ENCODE data around the gene RC3H2. TPM values are rescaled to one million over a fixed set of nuclear protein-coding genes. Genes with fewer than 3 reads are reported as not detected.
"Not testable (repeated sequence)": the region's sequence is repeated elsewhere in the genome, so short reads cannot be mapped to it uniquely, and the experiment has no call there.

RC3H2 gene
- total RNA-seq, 1 experiment from 2014 or later = 37.5 TPM

GRCh38 chr9:122837266-122837850 lies 67.8 kb downstream of the RC3H2 start:
- Mint-ChIP-seq H3K27ac (no peak overlapping the region), H3K4me3 (no peak overlapping the region), H3K27me3 (ENCODE audit: low read depth) (peaks cover 9% of the 10 kb centered on the region; the same call in 1 of the 2 replicates), H3K9me3 (peaks cover 21% of the 10 kb centered on the region), H3K4me1 (peaks cover 10% of the 10 kb centered on the region), H3K36me3 (no peaks in the 10 kb centered on the region)
- no peak for TF ChIP-seq NR1H2 (CRISPR knock-in tag; IDR thresholded peaks at IDR 0.05)
- ATAC-seq (no peak), DNase-seq (ENCODE audit: low spot score) (no peak)
- POLR2A ChIA-PET = no interaction called here
- CTCF ChIA-PET = interaction anchor here (2.4 kb wide), 1 partner anchor 9 kb away, joined by 7 read pairs; the partner anchor contains the start of gene PDCL

GRCh38 chr9:122835313-122835731 lies 69.8 kb downstream of the RC3H2 start:
- DNase-seq (ENCODE audit: low spot score) (no peak), ATAC-seq (peak; percentile 93)
- TF ChIP-seq IRF1 (CRISPR knock-in tag; IDR thresholded peaks at IDR 0.05) = no peak
- no peak for TF ChIP-seq MYBL2 (CRISPR knock-in tag; IDR thresholded peaks at IDR 0.05)
- TF ChIP-seq FOXK1 (CRISPR knock-in tag; IDR thresholded peaks at IDR 0.05) = no peak
- TF ChIP-seq SP1 (CRISPR knock-in tag; conservative IDR thresholded peaks at IDR 0.05) = no peak
- no peak for TF ChIP-seq ATF6 (CRISPR knock-in tag; IDR thresholded peaks at IDR 0.05)
- TF ChIP-seq ZNF281 (CRISPR knock-in tag; IDR thresholded peaks at IDR 0.05) = no peak
- no peaks in the 10 kb centered on the region for H3K36me3 Mint-ChIP-seq
- peaks cover 10% of the 10 kb centered on the region for H3K4me1 Mint-ChIP-seq
- H3K4me3 Mint-ChIP-seq = no peak overlapping the region
- peaks cover 5% of the 10 kb centered on the region; the same call in 1 of the 2 replicates for H3K27me3 Mint-ChIP-seq (ENCODE audit: low read depth)
- POLR2A ChIA-PET = no interaction called here
- peak overlapping the region; percentile 28; the same call in 1 of the 2 replicates for H3K27ac Mint-ChIP-seq
- CTCF ChIA-PET = interaction anchor here (0.6 to 1.6 kb wide), 7 partner anchors 78 to 710 kb away, joined by 3 to 10 read pairs (median 4); partner anchors contain the start of gene ZBTB6
- H3K9me3 Mint-ChIP-seq = peaks cover 18% of the 10 kb centered on the region

GRCh38 chr9:122832194-122832593 lies 73.0 kb downstream of the RC3H2 start:
- ATAC-seq (no peak), DNase-seq (ENCODE audit: low spot score) (no peak)
- no peaks in the 10 kb centered on the region for H3K27me3 Mint-ChIP-seq (ENCODE audit: low read depth)
- no peaks in the 10 kb centered on the region for H3K36me3 Mint-ChIP-seq
- TF ChIP-seq ATF2 (CRISPR knock-in tag; IDR thresholded peaks at IDR 0.05; ENCODE audit: borderline replicate concordance, low read depth) = no peak
- ChIA-PET CTCF (no interaction called here), POLR2A (no interaction called here)
- no peaks in the 10 kb centered on the region for H3K9me3 Mint-ChIP-seq
- H3K4me3 Mint-ChIP-seq = no peak overlapping the region
- H3K4me1 Mint-ChIP-seq = peaks cover 12% of the 10 kb centered on the region
- H3K27ac Mint-ChIP-seq = no peak overlapping the region

- H3K4me3 Mint-ChIP-seq = peak overlapping the region; percentile 100
- peaks cover 17% of the 10 kb centered on the region for H3K36me3 Mint-ChIP-seq
- not testable (repeated sequence) for H3K9me3 Mint-ChIP-seq; H3K4me1 Mint-ChIP-seq; ATAC-seq; H3K27me3 Mint-ChIP-seq (ENCODE audit: low read depth); DNase-seq (ENCODE audit: low spot score)
- CTCF ChIA-PET = interaction anchor here (0.9 to 1.7 kb wide), 3 partner anchors 9 to 671 kb away, joined by 3 to 7 read pairs (median 4); no protein-coding TSS in a partner anchor
- peak; percentile 42; the same call in 1 of the 2 replicates for TF ChIP-seq AR (CRISPR knock-in tag; IDR thresholded peaks at IDR 0.05)
- TF ChIP-seq ZNF396 (CRISPR knock-in tag; IDR thresholded peaks at IDR 0.05; ENCODE audit: borderline replicate concordance) = 0 out of 2 replicates have a peak, but pooled peaks have one; percentile 23
- peak overlapping the region; percentile 90 for H3K27ac Mint-ChIP-seq
- POLR2A ChIA-PET = interaction anchor here (1.4 kb wide), 1 partner anchor 19 kb away, joined by 4 read pairs; no protein-coding TSS in a partner anchor
Observed at GRCh38 chr9:122828965-122829284, 76.2 kb downstream of the RC3H2 start.

Data from WTC11 (cell line).